ENCODE data around the gene NDUFB11. TPM values are rescaled to one million over a fixed set of nuclear protein-coding genes. Genes with fewer than 3 reads are reported as not detected.

The NDUFB11 gene
- total RNA-seq, 4 donors from 2014 or later: 52.8 to 75.6 (median 65.9) TPM

GRCh38 chrX:47178337-47178736, 33.8 kb upstream of the NDUFB11 start:
- WGBS, 2 donors: 85 to 91% methylated on average over 4 to 5 of the region's 5 CpGs

GRCh38 chrX:47177079-47177478, 32.6 kb upstream of the NDUFB11 start:
- no peak overlapping the region for H3K4me3 ChIP-seq (ENCODE audit: low read depth, poor library complexity, severe bottlenecking)
- intact Hi-C loops (cut with DNase I; ENCODE audit: low total_unique reads): no loop called here
- WGBS, 2 donors: 74 to 90% methylated on average over 2 of the region's 2 CpGs
- DNase-seq (ENCODE audit: low spot score in 2 of 2): peak in 1 of 2 donors; percentile 48
- TF ChIP-seq POLR2A (IDR thresholded peaks at IDR 0.05): no peak
- no peak for TF ChIP-seq CTCF (IDR thresholded peaks at IDR 0.05)

More at GRCh38 chrX:47178337-47178736, 33.8 kb upstream of the NDUFB11 start:
- TF ChIP-seq POLR2A (IDR thresholded peaks at IDR 0.05) (no peak), CTCF (IDR thresholded peaks at IDR 0.05) (no peak)
- intact Hi-C loops (cut with DNase I; ENCODE audit: low total_unique reads): no loop called here
- no peak overlapping the region for H3K4me3 ChIP-seq (ENCODE audit: low read depth, poor library complexity, severe bottlenecking)
- no peak for DNase-seq (ENCODE audit: low spot score in 2 of 2)

- 81 to 96% methylated on average over 13 to 23 of the region's 23 CpGs for WGBS, 2 donors
- intact Hi-C loops (cut with DNase I; ENCODE audit: low total_unique reads): no loop called here
- peak in 1 of 2 donors; percentile 72 for DNase-seq (ENCODE audit: low spot score in 2 of 2)
- no peak for TF ChIP-seq CTCF (IDR thresholded peaks at IDR 0.05)
- TF ChIP-seq POLR2A (IDR thresholded peaks at IDR 0.05): no peak
- H3K4me3 ChIP-seq (ENCODE audit: low read depth, poor library complexity, severe bottlenecking): no peak overlapping the region
These were observed 31.7 kb upstream of the NDUFB11 start for GRCh38 chrX:47176101-47176740.

GRCh38 chrX:47175588-47175980, 31.1 kb upstream of the NDUFB11 start:
- peak in 1 of 2 donors; percentile 79 for DNase-seq (ENCODE audit: low spot score in 2 of 2)
- WGBS, 2 donors: 84 to 87% methylated on average over 9 to 12 of the region's 12 CpGs
- intact Hi-C loops (cut with DNase I; ENCODE audit: low total_unique reads): no loop called here
- H3K4me3 ChIP-seq (ENCODE audit: low read depth, poor library complexity, severe bottlenecking): no peak overlapping the region
- TF ChIP-seq POLR2A (IDR thresholded peaks at IDR 0.05) (no peak), CTCF (IDR thresholded peaks at IDR 0.05) (no peak)

GRCh38 chrX:47174846-47175587, 30.5 kb upstream of the NDUFB11 start:
- 89 to 90% methylated on average over 23 of the region's 23 CpGs for WGBS, 2 donors
- no peak overlapping the region for H3K4me3 ChIP-seq (ENCODE audit: low read depth, poor library complexity, severe bottlenecking)
- intact Hi-C loops (cut with DNase I; ENCODE audit: low total_unique reads): no loop called here
- peak in 1 of 2 donors; percentile 61 for DNase-seq (ENCODE audit: low spot score in 2 of 2)
- no peak for TF ChIP-seq POLR2A (IDR thresholded peaks at IDR 0.05)
- no peak for TF ChIP-seq CTCF (IDR thresholded peaks at IDR 0.05)

All from lower leg skin (tissue), 4 donors.